GM19193 (cell line): Measurements from ENCODE around the gene SUCLG2.

Experiments
- POLR2A ChIP-seq: IDR thresholded peaks from 4 replicates; pipeline ENCODE4 v1.6.1; 2011; ENCODE audit not compliant: insufficient read depth, insufficient read length; ENCODE audit errors: extremely low read depth

SUCLG2 gene

GRCh38 chr3:67481126-67481525 is 173.3 kb downstream of the SUCLG2 start:
- TF ChIP-seq POLR2A: no peak

- no peak for TF ChIP-seq POLR2A
Observed at GRCh38 chr3:67478423-67478822, 176.0 kb downstream of the SUCLG2 start.

- no peak for TF ChIP-seq POLR2A
Observed at GRCh38 chr3:67474311-67474710, 180.1 kb downstream of the SUCLG2 start.

GRCh38 chr3:67472674-67473201 is 181.7 kb downstream of the SUCLG2 start:
- TF ChIP-seq POLR2A: no peak

- TF ChIP-seq POLR2A: no peak
Observed at GRCh38 chr3:67470207-67470606, 184.2 kb downstream of the SUCLG2 start.

GRCh38 chr3:67468511-67468910 is 185.9 kb downstream of the SUCLG2 start:
- TF ChIP-seq POLR2A: no peak

- no peak for TF ChIP-seq POLR2A
Observed at GRCh38 chr3:67463656-67464055, 190.8 kb downstream of the SUCLG2 start.

- TF ChIP-seq POLR2A: no peak
Observed at GRCh38 chr3:67462187-67462586, 192.2 kb downstream of the SUCLG2 start.

GRCh38 chr3:67461667-67462142 is 192.7 kb downstream of the SUCLG2 start:
- TF ChIP-seq POLR2A: no peak

- TF ChIP-seq POLR2A: no peak
Observed at GRCh38 chr3:67460841-67461510, 193.4 kb downstream of the SUCLG2 start.

GRCh38 chr3:67459796-67460195 is 194.6 kb downstream of the SUCLG2 start:
- TF ChIP-seq POLR2A: no peak

GRCh38 chr3:67458896-67459530 is 195.4 kb downstream of the SUCLG2 start:
- TF ChIP-seq POLR2A: no peak

- no peak for TF ChIP-seq POLR2A
Observed at GRCh38 chr3:67458408-67458807, 196.0 kb downstream of the SUCLG2 start.

GRCh38 chr3:67453628-67454027 is 200.8 kb downstream of the SUCLG2 start:
- no peak for TF ChIP-seq POLR2A

- no peak for TF ChIP-seq POLR2A
Observed at GRCh38 chr3:67450153-67450552, 204.3 kb downstream of the SUCLG2 start.

- no peak for TF ChIP-seq POLR2A
Observed at GRCh38 chr3:67447393-67447792, 207.0 kb downstream of the SUCLG2 start.
